Panc1 (cell line): ENCODE data around the gene FYN. TPM values are rescaled to one million over a fixed set of nuclear protein-coding genes. Genes with fewer than 3 reads are reported as not detected.
"Not testable (repeated sequence)": the region's sequence is repeated elsewhere in the genome, so short reads cannot be mapped to it uniquely, and the experiment has no call there.

Experiments
- ATAC-seq: fragments of 200-7000 bp; cut with Tn5 transposase; 2 replicates; pipeline ENCODE4 v1.9.1; 2020; ENCODE audit warnings: mild to moderate bottlenecking, moderate library complexity
- BruUV-seq: library from RNA; stranded (reverse); fragments of 400-500 nt; replicated peaks from 2 replicates; lab custom pipeline; 2021; lab: Mats Ljungman, UMichigan
- CTCF ChIA-PET: fragments of 300-600 bp; sonication (Branson Sonifier 250); formaldehyde crosslinking; loops from one replicate; lab custom pipeline; 2022; ENCODE audit warnings: antibody characterized with exemption; lab: Charles Lee
- POLR2A ChIA-PET: fragments of 300-600 bp; sonication (Branson Sonifier 250); formaldehyde crosslinking; loops from one replicate; lab custom pipeline; 2022; ENCODE audit warnings: antibody characterized with exemption; lab: Charles Lee
- DNase-seq: peaks from one replicate; pipeline ENCODE4 v3.0.0-alpha.2; 2010; ENCODE audit warnings: low read depth, low spot score
- H3K27ac ChIP-seq: 2 replicates; pipeline ENCODE4 v1.5.1; 2011; ENCODE audit warnings: mild to moderate bottlenecking, low read length, inconsistent platforms
- H3K27me3 ChIP-seq: fragments of 200-500 bp; sonication (Bioruptor generic); 2 replicates; pipeline ENCODE4 v1.6.0; 2014; ENCODE audit warnings: low read length, inconsistent platforms; ENCODE audit not compliant: control insufficient read depth, insufficient read depth
- H3K36me3 ChIP-seq: fragments of 200-500 bp; sonication (Bioruptor generic); 2 replicates; pipeline ENCODE4 v1.5.1; 2014; ENCODE audit warnings: inconsistent platforms, mild to moderate bottlenecking, low read length, moderate library complexity; ENCODE audit not compliant: control insufficient read depth, insufficient read depth
- H3K4me1 ChIP-seq: 2 replicates; pipeline ENCODE4 v1.5.1; 2011; ENCODE audit warnings: inconsistent platforms, mild to moderate bottlenecking, low read length, moderate library complexity; ENCODE audit not compliant: control insufficient read depth, insufficient read depth
- H3K4me3 ChIP-seq, 2 experiments: 2 replicates each; pipeline ENCODE4 v1.5.1; 2011 to 2012; ENCODE audit warnings: low read depth in 2 of 2, low read length in 2 of 2, mild to moderate bottlenecking in 2 of 2, inconsistent platforms in 1 of 2, moderate library complexity in 1 of 2
- H3K9me3 ChIP-seq: fragments of 200-500 bp; sonication (Bioruptor generic); 2 replicates; pipeline ENCODE4 v1.5.1; 2014; ENCODE audit warnings: low read depth, mild to moderate bottlenecking, inconsistent platforms, low read length, moderate library complexity; ENCODE audit not compliant: control insufficient read depth, insufficient read depth
- CTCF ChIP-seq: fragments of 450-650 bp; IDR thresholded peaks from 2 replicates; pipeline ENCODE4 v1.5.1; 2017; ENCODE audit warnings: mild to moderate bottlenecking
- POLR2AphosphoS5 ChIP-seq: IDR thresholded peaks from 2 replicates; pipeline ENCODE4 v1.6.1; 2012; ENCODE audit warnings: mild to moderate bottlenecking, low read depth, low read length, moderate library complexity
- SIN3A ChIP-seq: IDR thresholded peaks from 2 replicates; pipeline ENCODE4 v1.6.1; 2012; ENCODE audit warnings: low read depth, mild to moderate bottlenecking, low read length, moderate library complexity, borderline replicate concordance; ENCODE audit not compliant: insufficient read depth
- TCF7L2 ChIP-seq: IDR thresholded peaks from 2 replicates; pipeline ENCODE4 v1.6.1; 2011; ENCODE audit warnings: mild to moderate bottlenecking, low read depth, low read length, inconsistent platforms
- in situ Hi-C: cut with HindIII; loops from 2 replicates; pipeline ENCODE4 v1.10.0; 2016; ENCODE audit warnings: low sequenced_read_pairs, low pct_unique_long_range_greater_than_20kb
- intact Hi-C: fragments of 100-400 bp; cut with micrococcal nuclease; formaldehyde crosslinking; loops from one replicate; pipeline ENCODE4 v1.10.0; 2022; ENCODE audit not compliant: unreplicated experiment
- total RNA-seq: library from RNA; stranded (reverse); gene quantifications from one replicate; pipeline ENCODE4 v1.2.1, GENCODE V29; 2021; ENCODE audit not compliant: unreplicated experiment
- TF ChIP-seq, protein P1 (sequence below), 2 experiments: IDR thresholded peaks; 2 replicates each; pipeline ENCODE4 v1.6.1; 2011 to 2012; ENCODE audit warnings: low read depth in 2 of 2, control low read depth in 1 of 2, low read length in 1 of 2, mild to moderate bottlenecking in 1 of 2, moderate library complexity in 1 of 2; ENCODE audit not compliant: insufficient read depth in 1 of 2

The FYN gene
- total RNA-seq, 1 experiment from 2014 or later: 4.2 TPM

DNA sequence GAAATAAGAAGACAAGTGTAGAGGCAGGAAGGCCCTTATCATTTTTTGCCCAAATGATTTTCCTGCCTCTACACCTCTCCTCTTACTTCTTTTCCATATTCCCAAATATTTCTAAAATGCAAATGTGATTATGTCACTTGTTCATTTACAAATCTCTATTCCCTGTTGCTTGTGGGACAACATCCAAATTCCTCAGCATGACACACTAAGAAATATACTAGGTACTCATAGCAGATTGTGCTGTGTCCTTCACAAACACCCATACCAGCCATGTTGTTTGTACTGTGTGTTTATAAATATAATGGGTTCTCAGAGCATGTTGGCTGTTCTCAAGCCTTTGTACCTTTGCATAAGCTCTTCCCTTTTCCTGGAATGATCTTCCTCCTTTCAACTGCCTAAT lies 17.7 kb upstream of the FYN start:
- no TSS peak for BruUV-seq
- H3K27ac ChIP-seq: no peak overlapping the region
- in situ Hi-C loops (no loop called here), intact Hi-C loops (no loop called here)
- no peaks in the 10 kb centered on the region for H3K36me3 ChIP-seq
- TF ChIP-seq TCF7L2 (no peak), CTCF (no peak), POLR2AphosphoS5 (no peak), SIN3A (no peak)
- TF ChIP-seq, protein P1, sequence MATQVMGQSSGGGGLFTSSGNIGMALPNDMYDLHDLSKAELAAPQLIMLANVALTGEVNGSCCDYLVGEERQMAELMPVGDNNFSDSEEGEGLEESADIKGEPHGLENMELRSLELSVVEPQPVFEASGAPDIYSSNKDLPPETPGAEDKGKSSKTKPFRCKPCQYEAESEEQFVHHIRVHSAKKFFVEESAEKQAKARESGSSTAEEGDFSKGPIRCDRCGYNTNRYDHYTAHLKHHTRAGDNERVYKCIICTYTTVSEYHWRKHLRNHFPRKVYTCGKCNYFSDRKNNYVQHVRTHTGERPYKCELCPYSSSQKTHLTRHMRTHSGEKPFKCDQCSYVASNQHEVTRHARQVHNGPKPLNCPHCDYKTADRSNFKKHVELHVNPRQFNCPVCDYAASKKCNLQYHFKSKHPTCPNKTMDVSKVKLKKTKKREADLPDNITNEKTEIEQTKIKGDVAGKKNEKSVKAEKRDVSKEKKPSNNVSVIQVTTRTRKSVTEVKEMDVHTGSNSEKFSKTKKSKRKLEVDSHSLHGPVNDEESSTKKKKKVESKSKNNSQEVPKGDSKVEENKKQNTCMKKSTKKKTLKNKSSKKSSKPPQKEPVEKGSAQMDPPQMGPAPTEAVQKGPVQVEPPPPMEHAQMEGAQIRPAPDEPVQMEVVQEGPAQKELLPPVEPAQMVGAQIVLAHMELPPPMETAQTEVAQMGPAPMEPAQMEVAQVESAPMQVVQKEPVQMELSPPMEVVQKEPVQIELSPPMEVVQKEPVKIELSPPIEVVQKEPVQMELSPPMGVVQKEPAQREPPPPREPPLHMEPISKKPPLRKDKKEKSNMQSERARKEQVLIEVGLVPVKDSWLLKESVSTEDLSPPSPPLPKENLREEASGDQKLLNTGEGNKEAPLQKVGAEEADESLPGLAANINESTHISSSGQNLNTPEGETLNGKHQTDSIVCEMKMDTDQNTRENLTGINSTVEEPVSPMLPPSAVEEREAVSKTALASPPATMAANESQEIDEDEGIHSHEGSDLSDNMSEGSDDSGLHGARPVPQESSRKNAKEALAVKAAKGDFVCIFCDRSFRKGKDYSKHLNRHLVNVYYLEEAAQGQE (IDR thresholded peaks at IDR 0.05; ENCODE audit: insufficient read depth in 1 of 2, low read depth in 2 of 2, low read length in 1 of 2): no peak
- ChIA-PET CTCF (no interaction called here), POLR2A (no interaction called here)
- H3K9me3 ChIP-seq: no peaks in the 10 kb centered on the region
- peaks cover 17% of the 10 kb centered on the region; the same call in 1 of the 2 replicates for H3K27me3 ChIP-seq
- H3K4me1 ChIP-seq: no peaks in the 10 kb centered on the region
- ATAC-seq: no peak
- H3K4me3 ChIP-seq: no peak overlapping the region
- DNase-seq: no peak

GRCh38 chr6:111888928-111889695 lies 15.9 kb upstream of the FYN start:
- ChIA-PET POLR2A (no interaction called here), CTCF (no interaction called here)
- in situ Hi-C loops: no loop called here
- Histone ChIP-seq H3K9me3 (no peaks in the 10 kb centered on the region), H3K27ac (no peak overlapping the region), H3K27me3 (peaks cover 18% of the 10 kb centered on the region; the same call in 1 of the 2 replicates), H3K4me3 (no peak overlapping the region), H3K4me1 (no peaks in the 10 kb centered on the region), H3K36me3 (no peaks in the 10 kb centered on the region)
- intact Hi-C loops: no loop called here
- ATAC-seq (no peak), DNase-seq (no peak)
- TF ChIP-seq, protein P1 (IDR thresholded peaks at IDR 0.05; ENCODE audit: insufficient read depth in 1 of 2, low read depth in 2 of 2, low read length in 1 of 2): no peak
- TF ChIP-seq CTCF: no peak
- TF ChIP-seq POLR2AphosphoS5: no peak
- no peak for TF ChIP-seq TCF7L2
- BruUV-seq: no TSS peak

- intact Hi-C loops, H3K9me3 ChIP-seq, POLR2A ChIA-PET, ATAC-seq, H3K4me3 ChIP-seq, BruUV-seq, H3K36me3 ChIP-seq, in situ Hi-C loops, H3K27ac ChIP-seq, H3K4me1 ChIP-seq, DNase-seq: not testable (repeated sequence)
- CTCF ChIA-PET: interaction anchor here (0.6 kb wide), 1 partner anchor 157 kb away, joined by 5 read pairs; no protein-coding TSS in a partner anchor
- peaks cover 17% of the 10 kb centered on the region; the same call in 1 of the 2 replicates for H3K27me3 ChIP-seq
These were observed 13.5 kb upstream of the FYN start for GRCh38 chr6:111886793-111887192.
